CD4-positive, alpha-beta T cell treated with Interleukin-15 for 4 hours (primary cell): Measurements from ENCODE around the gene MTM1.

Source experiments
- DNase-seq: peaks from one replicate; pipeline ENCODE4 v3.0.0-alpha.2; 2020; ENCODE audit warnings: low spot score

MTM1 gene

GRCh38 chrX:150548684-150549083 lies 19.7 kb upstream of the MTM1 start:
- DNase-seq = no peak

- DNase-seq = no peak
These were observed 16.5 kb upstream of the MTM1 start for GRCh38 chrX:150551963-150552362.

DNA sequence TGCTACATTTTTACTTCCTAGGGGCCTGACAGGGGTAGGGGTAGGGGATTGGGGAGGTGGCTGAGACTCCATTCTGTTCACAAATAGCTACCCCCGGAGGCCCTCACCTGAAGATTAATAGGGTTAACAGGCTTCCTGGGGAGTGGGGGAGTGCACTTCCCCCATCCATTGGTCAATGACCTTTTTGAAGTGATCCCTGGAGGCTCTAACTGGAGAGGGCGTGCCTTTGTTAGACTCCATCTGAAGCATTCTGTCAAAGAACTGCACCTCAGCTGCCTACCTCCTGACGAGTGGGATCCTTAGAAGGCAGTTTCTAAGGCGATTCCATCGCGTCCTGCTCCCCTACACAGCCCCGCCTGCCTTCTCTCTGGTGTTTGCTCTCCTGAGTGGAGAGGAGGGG lies 10.0 kb upstream of the MTM1 start:
- no peak for DNase-seq

- no peak for DNase-seq
These were observed 3.6 kb upstream of the MTM1 start for GRCh38 chrX:150564838-150565237.

DNA sequence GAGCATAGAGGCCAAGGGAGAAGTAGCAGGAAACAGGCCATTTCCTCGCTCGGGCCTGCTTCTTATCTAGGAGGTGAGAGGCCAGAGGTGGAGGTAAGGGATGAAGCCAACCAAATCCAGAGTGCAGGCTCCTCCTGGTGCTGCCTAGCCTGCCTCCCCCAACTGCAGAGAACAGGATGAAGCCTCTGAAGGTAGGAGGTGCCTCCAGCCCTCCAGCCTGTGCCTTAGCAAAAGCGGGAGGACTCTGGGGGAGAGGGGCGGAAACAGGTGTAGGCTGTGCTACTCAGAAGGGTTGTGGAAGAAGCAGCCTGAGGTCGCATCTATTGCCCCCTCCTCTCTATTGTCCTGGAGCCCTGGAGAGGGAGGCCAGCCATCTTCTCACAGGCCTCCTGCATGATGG lies 2.9 kb upstream of the MTM1 start:
- DNase-seq = no peak

DNA sequence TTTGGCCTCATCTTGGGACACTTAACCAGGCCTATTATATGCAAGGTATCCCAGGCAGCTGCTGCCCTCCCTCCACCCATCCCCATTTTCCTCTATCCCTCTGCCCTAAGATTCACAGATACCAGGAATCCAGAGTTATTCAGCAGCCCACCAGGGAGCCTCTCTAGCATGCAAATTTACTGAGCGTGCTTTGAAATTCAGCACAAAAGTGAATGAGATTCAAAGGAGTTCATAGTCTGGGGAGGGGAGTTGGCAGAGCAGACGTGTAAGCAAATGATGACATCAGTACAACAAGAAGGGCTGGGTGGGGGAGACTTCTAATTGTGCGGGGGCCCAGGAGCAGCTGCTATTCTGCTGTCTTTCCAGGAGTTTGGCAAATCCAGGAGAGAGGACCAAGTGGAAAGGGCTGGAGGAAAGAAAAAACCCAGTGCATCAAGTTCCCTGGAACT lies 1.7 kb upstream of the MTM1 start:
- no peak for DNase-seq

DNA sequence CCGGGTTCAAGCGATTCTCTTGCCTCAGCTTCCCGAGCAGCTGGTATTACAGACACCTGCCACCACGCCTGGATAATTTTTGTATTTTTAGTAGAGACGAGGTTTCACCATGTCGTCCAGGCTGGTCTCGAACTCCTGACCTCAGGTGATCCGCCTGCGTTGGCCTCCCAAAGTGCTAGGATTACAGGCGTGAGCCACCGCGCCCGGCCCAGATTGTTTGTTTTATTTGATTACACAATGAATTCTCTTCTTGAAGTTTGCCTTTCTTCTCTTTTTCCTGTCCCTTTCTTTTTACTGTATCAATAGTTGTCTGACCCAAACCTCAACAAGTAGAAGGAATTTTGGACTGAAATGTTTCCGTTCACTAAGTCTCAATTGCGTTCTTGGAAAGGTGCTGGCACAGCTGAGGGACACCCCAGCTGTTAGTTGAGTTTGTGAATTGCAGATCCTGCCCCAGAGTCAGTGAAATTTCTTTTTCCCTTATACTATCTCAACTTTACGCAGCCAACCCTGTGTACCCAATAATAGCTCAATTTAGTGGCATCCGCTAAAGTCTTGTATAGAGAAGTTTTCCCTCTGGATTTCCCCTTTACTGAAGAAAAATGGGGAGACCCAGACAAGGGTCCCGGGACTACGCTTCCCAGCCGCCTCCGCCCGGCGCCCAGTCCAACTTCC lies 639 bp upstream of the MTM1 start:
- no peak for DNase-seq

- peak; percentile 32 for DNase-seq
These were observed 695 bp downstream of the MTM1 start for GRCh38 chrX:150569155-150569477.

DNA sequence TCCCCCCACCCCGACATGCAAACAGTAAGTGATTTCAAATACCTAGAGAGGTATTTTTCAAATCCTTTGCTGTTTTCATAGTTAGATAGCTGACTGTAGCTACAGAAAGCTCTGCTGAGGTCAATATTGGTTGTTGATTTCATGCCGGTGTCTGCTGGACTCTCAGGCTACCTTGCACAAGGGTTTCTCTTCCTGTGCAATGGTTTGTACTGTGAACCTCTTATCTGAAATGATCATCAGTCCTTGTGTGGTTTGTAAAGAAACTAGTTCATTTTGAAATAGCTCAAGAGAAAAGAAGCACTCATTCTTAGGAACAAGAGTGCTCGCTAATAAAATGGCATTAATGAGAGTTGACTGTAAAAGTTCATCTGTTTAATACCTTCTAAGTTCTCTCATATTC lies 2.1 kb downstream of the MTM1 start:
- DNase-seq = no peak

GRCh38 chrX:150572206-150572605 lies 3.8 kb downstream of the MTM1 start:
- no peak for DNase-seq

DNA sequence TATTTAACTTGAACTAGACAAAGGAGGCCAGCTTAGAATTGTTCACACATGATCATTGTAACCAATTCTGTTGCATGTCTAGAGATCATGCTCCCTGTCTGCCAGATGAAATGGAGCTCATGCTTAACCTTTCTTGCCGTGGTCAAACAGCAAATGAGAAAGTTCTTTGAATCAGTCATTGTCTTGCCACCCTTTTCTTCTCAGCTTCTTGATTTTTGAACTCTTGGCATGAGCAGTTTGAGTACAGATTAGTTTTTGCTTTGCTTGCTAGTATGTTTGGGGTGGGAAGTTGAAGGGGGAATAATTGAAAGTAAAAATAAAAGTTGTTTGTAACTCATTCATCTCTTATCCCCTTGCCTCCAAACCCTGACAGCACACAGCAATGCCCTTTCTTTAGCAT lies 4.7 kb downstream of the MTM1 start:
- no peak for DNase-seq

- no peak for DNase-seq
These were observed 5.3 kb downstream of the MTM1 start for GRCh38 chrX:150573702-150574101.

DNA sequence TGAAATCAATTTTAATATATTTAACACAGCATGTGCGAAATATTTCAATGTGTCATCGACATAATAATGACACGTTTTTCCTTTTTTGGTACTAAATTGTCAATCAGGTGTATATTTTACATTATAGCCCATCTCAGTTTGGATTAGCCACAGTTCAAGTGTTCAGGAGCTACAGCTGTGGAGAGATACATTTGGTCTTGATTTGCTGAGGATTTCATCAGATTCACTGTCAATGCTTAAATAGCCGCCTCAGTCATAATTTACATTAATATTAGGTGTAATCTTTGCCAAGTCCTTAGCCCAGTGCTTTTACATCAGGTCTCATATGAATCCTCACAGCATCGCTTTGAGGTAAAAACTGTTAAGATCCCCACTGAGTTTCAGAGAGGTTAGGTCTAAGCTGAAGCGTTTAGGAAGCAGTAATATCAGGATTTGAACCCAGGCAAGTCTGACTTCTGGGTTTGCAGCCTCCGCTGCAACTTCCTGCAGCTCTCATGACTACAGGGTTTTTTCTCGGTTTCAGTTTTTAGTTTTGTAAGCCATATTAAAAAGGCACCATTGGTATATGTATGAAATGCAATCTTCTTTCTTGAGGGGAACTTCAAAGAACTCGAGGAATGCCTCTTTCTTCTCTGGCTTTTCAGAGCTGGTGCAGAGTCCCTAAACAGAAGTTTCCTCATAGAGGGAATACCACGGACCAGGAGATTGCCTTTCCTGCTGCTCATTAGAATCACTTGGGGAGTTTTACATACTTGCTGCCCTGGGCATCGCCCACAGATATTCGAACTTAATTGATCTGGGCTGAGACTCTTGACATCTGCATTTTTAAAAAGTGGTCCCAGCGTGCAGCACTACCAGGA lies 6.4 kb downstream of the MTM1 start:
- no peak for DNase-seq

DNA sequence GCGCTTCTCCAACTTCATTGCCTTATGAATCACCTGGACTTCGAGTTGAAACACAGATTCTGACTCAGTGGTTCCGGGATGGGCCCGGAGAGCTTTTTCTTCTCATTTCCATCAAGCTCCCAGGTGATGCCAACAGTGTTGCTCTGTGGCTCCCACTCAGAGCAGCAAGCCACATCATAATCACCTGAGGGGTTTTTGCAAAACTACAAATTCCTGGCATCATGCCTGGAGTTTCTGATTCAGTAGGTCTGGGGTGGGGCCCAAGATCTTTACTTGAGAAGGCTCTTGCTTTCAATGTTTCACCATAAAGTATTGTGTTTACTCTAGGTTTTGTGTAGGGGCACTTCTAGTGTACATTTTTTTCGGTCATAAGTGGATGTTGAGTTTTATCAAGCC lies 7.0 kb downstream of the MTM1 start:
- peak; percentile 76 for DNase-seq

- DNase-seq = no peak
These were observed 8.8 kb downstream of the MTM1 start for GRCh38 chrX:150577174-150577573.

DNA sequence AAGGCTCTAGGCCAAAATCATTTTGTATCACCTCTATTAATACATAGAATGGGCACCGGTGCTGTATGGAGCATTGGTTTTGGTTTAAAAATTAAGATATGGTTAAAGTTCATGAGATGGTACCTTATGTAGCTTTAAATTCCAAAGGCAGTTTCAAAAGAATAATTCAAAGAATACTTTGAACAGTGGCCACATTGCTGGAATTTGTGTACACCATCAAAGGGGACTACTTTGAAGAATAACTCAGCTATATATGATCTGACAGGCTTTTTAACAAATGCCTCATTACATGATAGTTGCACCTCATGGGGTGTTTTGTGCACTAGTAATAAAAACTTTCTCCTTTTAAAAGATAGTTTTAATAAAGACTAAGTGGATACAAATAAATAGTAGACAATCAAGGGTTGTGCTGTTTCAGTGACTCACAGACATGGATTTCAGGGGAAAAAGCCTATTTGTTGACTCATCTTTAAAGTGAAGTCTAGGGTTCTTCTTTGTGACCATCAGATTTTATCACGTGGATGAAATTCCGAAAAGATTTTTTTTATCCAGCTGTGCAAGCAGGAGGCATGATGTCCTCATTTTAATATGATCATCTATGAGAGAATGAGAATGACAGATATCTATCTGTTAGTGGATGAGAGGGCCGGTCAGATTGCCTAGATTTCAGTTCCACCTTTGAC lies 12.8 kb downstream of the MTM1 start:
- no peak for DNase-seq

DNA sequence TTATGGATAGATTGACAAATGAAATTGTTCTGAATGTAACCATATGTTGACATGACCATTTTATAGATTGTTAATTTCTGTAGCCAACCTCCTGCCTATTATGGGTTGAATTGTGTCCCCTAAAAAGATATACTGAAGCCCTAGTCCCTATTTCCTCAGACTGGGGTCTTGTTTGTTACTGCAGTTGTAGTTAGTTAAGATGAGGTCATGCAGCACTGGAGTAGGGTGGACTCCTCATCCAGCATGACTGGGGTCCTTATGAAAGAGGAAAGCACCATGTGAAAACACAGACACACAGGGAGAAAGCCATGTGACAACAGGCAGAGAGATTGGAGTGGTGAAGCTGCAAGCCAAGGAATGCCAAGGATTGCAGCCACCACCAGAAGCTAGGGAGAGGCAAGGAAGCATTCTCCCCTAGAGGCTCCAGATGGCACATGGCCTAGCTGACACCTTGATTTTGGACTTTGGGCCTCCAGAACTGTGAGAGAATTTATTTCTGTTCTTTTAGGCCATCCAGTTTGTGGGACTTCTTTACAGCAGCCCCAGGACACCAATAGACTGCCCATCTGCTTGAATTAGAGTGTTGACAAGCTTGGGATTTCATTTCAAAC lies 14.0 kb downstream of the MTM1 start:
- DNase-seq = no peak

DNA sequence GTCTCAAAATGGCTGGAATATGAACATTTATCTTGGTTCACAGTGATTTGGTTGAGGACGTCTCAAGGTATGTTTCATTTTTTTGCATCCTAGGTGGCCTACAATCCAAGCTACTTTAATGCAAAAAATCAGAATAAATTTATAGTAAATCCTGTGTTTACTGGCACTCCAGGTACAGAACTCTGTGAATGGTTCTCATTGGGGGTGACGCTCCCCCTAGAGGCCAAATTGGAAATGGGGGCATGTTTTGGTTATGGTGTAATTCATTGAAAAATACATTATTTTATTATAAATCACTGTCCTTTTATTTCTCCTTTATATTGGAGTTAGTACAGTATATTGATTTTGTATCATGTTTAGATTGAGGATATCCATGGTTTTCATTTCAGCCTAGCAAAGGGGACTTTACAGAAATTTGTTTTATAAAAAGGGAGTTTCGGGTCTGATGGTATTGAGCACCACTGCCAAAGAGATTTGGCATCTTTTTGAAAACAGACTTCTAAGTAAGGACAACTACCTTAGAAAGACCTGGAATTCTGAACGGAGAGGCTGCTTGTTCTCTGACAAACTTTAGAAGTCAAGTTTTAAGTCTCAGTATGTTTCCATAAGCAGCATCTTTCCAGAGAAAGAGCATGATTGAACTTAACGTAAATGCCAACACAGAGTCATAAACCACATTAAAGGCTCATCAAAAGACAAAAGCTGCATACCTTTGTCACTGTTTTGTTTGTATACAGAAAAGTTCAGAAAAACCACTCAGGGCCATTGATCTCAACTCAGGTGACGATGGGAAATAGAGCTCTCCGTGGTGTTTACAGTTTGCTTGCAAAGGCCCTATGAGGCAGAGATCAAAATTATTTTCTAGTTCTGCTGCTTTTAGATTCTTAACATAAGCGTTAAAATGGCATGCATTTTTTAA lies 19.4 kb downstream of the MTM1 start:
- DNase-seq = peak; percentile 47

- no peak for DNase-seq
These were observed 26.2 kb downstream of the MTM1 start for GRCh38 chrX:150594584-150594983.

DNA sequence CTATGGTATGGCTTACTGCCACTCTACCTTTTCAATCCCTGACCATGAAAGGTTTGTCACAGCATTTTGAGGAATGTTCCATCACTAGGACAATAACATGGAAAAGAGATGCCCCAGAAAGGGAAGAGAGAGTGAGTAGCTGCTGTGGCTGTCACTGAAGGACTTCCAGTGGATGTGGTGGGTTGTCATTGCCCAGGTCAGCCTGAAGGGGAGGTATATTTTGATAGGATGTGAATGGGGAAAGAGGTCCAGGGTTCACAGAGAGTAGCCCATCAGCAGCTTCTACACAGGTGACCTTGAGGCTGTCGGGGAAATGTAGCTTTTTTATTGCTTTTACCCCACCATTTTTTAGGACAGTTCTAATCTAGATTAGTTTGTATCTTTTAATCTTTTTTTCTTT lies 30.8 kb downstream of the MTM1 start:
- DNase-seq = no peak

- DNase-seq = no peak
These were observed 33.9 kb downstream of the MTM1 start for GRCh38 chrX:150602296-150602695.

- no peak for DNase-seq
These were observed 34.3 kb downstream of the MTM1 start for GRCh38 chrX:150602743-150603142.
